ENCODE results near the gene NCEH1. TPM values are rescaled to one million over a fixed set of nuclear protein-coding genes. Genes with fewer than 3 reads are reported as not detected.

NCEH1 gene
- total RNA-seq, 1 donor from 2014 or later, result 6.5 TPM

- no peaks in the 10 kb centered on the region for H3K27me3 Mint-ChIP-seq (ENCODE audit: low read depth)
- no peaks in the 10 kb centered on the region for H3K36me3 Mint-ChIP-seq (ENCODE audit: low read depth)
- H3K27ac Mint-ChIP-seq (ENCODE audit: unreplicated experiment), result no peak overlapping the region
- H3K9me3 Mint-ChIP-seq (ENCODE audit: low read depth), result no peaks in the 10 kb centered on the region
- peaks cover 10% of the 10 kb centered on the region for H3K4me1 Mint-ChIP-seq (ENCODE audit: low read depth)
- H3K4me3 Mint-ChIP-seq (ENCODE audit: unreplicated experiment), result no peak overlapping the region
- TF ChIP-seq, protein P1, sequence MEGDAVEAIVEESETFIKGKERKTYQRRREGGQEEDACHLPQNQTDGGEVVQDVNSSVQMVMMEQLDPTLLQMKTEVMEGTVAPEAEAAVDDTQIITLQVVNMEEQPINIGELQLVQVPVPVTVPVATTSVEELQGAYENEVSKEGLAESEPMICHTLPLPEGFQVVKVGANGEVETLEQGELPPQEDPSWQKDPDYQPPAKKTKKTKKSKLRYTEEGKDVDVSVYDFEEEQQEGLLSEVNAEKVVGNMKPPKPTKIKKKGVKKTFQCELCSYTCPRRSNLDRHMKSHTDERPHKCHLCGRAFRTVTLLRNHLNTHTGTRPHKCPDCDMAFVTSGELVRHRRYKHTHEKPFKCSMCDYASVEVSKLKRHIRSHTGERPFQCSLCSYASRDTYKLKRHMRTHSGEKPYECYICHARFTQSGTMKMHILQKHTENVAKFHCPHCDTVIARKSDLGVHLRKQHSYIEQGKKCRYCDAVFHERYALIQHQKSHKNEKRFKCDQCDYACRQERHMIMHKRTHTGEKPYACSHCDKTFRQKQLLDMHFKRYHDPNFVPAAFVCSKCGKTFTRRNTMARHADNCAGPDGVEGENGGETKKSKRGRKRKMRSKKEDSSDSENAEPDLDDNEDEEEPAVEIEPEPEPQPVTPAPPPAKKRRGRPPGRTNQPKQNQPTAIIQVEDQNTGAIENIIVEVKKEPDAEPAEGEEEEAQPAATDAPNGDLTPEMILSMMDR (IDR thresholded peaks at IDR 0.05), result no peak
- DNase-seq (ENCODE audit: low spot score), result no peak
Observed at GRCh38 chr3:172581757-172582166, 129.1 kb downstream of the NCEH1 start.

DNA sequence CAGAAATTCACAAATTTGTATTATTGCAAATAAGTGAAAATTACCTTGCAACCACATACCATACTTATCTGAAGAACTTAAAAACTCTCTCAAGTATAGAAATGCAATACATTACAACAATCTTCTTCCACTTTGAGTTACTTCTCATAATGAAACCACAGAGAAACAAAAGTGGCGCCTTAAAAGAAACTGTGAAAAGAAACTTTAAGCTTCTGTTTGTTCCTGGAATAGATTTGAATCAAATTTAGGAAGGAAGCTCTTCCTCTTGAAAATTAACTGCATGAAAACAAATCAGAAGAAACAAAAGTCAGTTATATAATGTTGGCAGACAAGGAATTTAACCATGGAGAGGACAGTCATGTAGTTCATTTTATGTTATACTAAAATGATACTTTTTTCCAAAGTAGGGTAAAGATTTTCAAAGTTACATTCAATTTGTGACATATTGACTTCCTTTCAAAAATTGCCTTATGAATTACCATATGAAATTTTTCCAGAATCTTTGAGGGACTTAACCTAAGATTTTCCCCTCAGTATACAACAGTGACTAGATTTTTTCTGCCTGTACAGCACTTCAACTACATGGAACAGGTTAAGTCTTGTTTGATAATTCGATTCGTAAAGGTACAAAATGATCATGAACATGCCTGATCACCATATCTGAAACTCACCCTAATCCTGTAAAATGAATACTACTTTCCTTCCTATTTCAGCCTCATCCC is 130.0 kb downstream of the NCEH1 start:
- H3K36me3 Mint-ChIP-seq (ENCODE audit: low read depth), result no peaks in the 10 kb centered on the region
- H3K9me3 Mint-ChIP-seq (ENCODE audit: low read depth), result no peaks in the 10 kb centered on the region
- H3K27ac Mint-ChIP-seq (ENCODE audit: unreplicated experiment), result no peak overlapping the region
- no peak for DNase-seq (ENCODE audit: low spot score)
- peaks cover under 1% of the 10 kb centered on the region for H3K4me1 Mint-ChIP-seq (ENCODE audit: low read depth)
- no peak overlapping the region for H3K4me3 Mint-ChIP-seq (ENCODE audit: unreplicated experiment)
- TF ChIP-seq, protein P1 (IDR thresholded peaks at IDR 0.05), result no peak
- H3K27me3 Mint-ChIP-seq (ENCODE audit: low read depth), result no peaks in the 10 kb centered on the region

Other genes with a start within 250 kb of the NCEH1 start
- gene TNFSF10, start 187.6 kb downstream of the NCEH1 start, total RNA-seq, result not detected in 3 replicates
- gene ECT2, start 39.7 kb upstream of the NCEH1 start, total RNA-seq, result 16.9 to 18.9 TPM (median 17.2 TPM) in 3 replicates